GM23338 (cell line): Measurements from ENCODE around the gene BCAS1.

ENCODE experiments used
- CREB1 ChIP-seq: fragments of 250-450 bp; sonication (Bioruptor Pico); IDR thresholded peaks from 2 replicates; pipeline ENCODE4 v1.5.0; 2020; ENCODE audit warnings: low read depth, mild to moderate bottlenecking, moderate library complexity
- EZH2 ChIP-seq: fragments of 200-600 bp; sonication (generic); IDR thresholded peaks from one replicate; pipeline ENCODE4 v1.8.0; 2017; ENCODE audit warnings: antibody characterized with exemption, mild to moderate bottlenecking, low read depth; ENCODE audit not compliant: unreplicated experiment
- EZH2phosphoT487 ChIP-seq: fragments of 200-600 bp; sonication (generic); IDR thresholded peaks from one replicate; pipeline ENCODE4 v1.8.1; 2018; ENCODE audit warnings: antibody characterized with exemption; ENCODE audit not compliant: unreplicated experiment
- NANOG ChIP-seq: IDR thresholded peaks from 2 replicates; pipeline ENCODE4 v1.6.1; 2016; ENCODE audit warnings: antibody characterized with exemption, borderline replicate concordance
- POLR2AphosphoS5 ChIP-seq: IDR thresholded peaks from 2 replicates; pipeline ENCODE4 v1.6.1; 2016; ENCODE audit warnings: antibody characterized with exemption, low read depth
- STAT1 ChIP-seq: IDR thresholded peaks from one replicate; pipeline ENCODE4 v1.6.1; 2016; ENCODE audit warnings: antibody characterized with exemption; ENCODE audit not compliant: unreplicated experiment
- TF ChIP-seq, protein P1 (sequence below), 2 experiments: fragments of 200-600 bp in 1 of 2; sonication (generic) in 1 of 2; conservative IDR thresholded peaks; 2 replicates each; pipeline versions ENCODE4 v1.5.1 to v1.6.1; 2016 to 2017; ENCODE audit warnings: antibody characterized with exemption in 2 of 2, low read depth in 2 of 2, mild to moderate bottlenecking in 2 of 2, moderate library complexity in 1 of 2

DNA sequence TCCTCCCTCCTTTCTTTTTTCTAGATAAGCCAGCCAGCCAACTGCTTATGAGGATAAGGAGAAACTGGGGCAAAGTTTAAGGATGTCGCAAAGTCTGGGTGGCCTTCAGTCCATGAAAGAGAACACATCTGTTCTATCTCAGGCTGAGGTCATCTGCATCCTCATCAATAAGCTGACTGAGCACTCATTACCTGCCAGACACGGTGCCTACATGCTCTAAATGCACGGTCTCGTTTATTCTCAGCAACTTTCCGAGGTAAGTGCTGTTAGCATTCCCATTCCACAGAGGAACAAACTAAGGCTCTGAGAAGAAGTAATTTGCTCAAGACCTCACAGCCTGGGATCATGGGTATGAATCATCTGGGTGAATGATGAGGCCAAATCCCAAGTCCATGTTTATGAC, 133.1 kb downstream of the BCAS1 start:
- TF ChIP-seq, protein P1, sequence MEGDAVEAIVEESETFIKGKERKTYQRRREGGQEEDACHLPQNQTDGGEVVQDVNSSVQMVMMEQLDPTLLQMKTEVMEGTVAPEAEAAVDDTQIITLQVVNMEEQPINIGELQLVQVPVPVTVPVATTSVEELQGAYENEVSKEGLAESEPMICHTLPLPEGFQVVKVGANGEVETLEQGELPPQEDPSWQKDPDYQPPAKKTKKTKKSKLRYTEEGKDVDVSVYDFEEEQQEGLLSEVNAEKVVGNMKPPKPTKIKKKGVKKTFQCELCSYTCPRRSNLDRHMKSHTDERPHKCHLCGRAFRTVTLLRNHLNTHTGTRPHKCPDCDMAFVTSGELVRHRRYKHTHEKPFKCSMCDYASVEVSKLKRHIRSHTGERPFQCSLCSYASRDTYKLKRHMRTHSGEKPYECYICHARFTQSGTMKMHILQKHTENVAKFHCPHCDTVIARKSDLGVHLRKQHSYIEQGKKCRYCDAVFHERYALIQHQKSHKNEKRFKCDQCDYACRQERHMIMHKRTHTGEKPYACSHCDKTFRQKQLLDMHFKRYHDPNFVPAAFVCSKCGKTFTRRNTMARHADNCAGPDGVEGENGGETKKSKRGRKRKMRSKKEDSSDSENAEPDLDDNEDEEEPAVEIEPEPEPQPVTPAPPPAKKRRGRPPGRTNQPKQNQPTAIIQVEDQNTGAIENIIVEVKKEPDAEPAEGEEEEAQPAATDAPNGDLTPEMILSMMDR (conservative IDR thresholded peaks at IDR 0.05; ENCODE audit: low read depth in 2 of 2): no peak
- no peak for TF ChIP-seq POLR2AphosphoS5
- no peak for TF ChIP-seq EZH2phosphoT487
- TF ChIP-seq EZH2: no peak
- TF ChIP-seq CREB1 (CRISPR knock-in tag): no peak
- TF ChIP-seq STAT1: no peak
- TF ChIP-seq NANOG: no peak
